HG03175 (cell line): ENCODE data around the gene S100A16.

Experiments
- ATAC-seq: cut with Tn5 transposase; IDR thresholded peaks from one replicate; pipeline ENCODE4 v1.9.1; 2021; ENCODE audit warnings: mild to moderate bottlenecking, moderate library complexity; ENCODE audit not compliant: unreplicated experiment

Gene S100A16

GRCh38 chr1:153638261-153638660, 25.3 kb upstream of the S100A16 start:
- ATAC-seq, result no peak

DNA sequence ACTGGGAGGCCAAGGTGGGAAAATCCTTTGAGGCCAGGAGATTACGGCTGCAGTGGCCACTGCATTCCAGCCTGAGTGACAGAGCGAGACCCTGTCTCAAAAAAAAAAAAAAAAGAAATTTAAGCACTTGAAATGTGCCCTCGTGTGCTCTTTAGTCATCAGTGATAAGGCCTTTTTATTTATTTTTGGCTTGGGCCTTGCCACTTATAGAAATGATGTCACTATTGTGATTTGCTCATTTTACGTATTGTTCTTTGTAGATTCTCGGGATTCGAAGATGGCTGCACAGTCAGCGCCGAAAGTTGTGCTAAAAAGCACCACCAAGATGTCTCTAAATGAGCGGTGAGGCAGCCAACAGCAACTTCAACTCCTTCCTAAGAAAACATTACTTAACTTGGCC, 23.4 kb upstream of the S100A16 start:
- no peak for ATAC-seq

GRCh38 chr1:153635872-153636271, 22.9 kb upstream of the S100A16 start:
- no peak for ATAC-seq

GRCh38 chr1:153633754-153634665, 21.1 kb upstream of the S100A16 start, which contains the start of gene CHTOP:
TSS of gene CHTOP (plus strand) at chr1:153634066. CDS start at chr1:153636589, 2,523 bp downstream.
- peak; percentile 89 for ATAC-seq

DNA sequence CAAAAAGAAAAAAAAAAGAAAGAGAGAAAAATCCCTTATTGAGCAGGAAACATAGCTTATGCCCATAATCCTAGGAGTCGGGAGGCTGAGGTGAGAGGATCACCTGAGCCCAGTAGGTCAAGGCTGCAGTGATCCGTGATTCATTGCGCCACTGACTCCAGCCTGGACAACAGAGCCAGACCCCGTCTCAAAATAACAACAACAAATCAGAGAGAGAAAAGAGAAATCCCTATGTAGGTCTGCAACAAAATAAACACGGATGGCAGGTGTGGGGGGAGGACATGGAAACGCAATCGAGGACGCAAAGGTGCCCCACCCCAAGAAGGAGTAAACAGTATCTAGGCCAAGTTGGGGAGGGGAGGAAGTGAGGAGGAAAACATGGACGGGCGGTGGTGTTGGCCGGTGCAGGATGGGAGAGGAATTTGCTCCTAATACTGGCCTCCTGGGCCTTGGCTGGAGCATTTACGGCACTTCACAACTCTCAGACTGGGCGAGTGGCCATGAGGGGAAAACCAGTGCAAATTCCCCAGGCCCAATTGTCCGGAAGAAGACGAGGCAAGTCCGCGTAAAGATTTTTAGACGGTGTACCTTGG, 20.3 kb upstream of the S100A16 start:
- ATAC-seq, result peak; percentile 3

DNA sequence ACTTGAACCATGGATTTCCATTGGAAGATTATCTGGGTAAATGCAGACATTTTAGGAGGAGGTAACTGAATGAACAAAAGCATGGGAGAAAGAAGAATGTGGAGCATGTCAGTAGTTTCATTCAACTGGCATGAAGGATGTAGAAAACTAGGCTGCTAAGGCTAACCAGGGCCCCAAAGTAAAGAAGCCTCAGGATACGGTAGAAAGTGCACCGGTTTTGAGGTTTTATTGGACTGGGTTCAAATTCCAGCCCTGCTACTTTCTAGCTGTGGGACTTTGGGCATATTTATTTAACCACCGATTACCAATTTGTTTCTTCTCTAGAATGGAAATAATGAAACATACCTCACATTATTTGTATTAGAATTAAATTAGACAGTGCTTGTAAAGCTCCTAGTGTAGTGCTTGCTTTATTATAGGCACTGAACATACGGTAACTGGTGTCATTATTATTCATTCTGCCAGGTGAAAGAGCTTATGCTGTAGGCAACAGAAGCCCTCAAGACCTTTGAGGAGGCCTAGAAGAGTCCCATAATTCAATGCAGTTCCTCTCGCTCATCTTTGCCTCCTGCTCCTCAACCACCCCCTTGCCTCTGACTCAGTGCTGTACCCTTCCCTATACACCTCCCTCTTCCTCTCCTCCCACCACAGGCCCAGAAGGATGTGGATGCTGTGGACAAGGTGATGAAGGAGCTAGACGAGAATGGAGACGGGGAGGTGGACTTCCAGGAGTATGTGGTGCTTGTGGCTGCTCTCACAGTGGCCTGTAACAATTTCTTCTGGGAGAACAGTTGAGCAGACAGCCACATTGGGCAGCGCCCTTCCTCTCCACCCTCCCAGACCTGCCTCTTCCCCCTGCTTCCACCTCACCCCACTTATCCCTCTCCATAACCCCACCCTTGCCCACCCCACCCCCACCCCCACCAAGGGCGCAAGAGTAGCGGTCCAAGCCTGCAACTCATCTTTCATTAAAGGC, 18.4 kb upstream of the S100A16 start:
- no peak for ATAC-seq

DNA sequence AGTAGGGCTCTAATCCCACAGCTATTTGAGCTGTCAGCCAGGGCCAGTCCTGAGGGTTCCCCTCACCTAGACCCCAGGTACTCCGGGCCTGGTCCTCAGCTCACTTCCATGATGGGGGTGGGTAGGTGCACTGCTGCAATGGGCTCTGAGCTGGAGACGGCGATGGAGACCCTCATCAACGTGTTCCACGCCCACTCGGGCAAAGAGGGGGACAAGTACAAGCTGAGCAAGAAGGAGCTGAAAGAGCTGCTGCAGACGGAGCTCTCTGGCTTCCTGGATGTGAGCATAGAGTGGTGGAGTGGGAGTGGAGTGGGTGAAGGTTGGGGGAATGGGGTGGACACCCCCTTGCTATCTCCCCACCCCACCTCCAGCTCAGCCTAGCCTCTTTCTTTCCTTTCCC, 17.4 kb upstream of the S100A16 start:
- ATAC-seq, result no peak

DNA sequence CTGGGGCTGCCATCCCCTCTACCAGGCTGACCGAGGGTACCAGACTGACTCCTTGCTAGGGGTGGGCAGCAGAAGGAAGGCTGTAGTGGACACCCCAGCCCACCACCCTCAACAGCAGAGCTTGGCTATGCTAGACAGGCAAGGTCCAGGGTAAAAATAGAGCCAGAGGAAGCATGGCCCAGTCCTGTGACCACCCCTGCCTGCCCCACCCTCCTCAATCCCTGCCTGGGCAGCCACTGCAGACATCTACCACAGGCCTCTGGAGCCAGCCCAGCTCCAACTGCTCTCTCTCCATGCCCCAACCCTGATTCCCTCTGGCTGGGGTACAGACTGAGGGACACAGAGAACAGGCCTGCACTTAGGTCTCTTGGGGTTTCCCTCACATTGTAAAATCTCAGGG, 17.0 kb upstream of the S100A16 start:
- no peak for ATAC-seq

DNA sequence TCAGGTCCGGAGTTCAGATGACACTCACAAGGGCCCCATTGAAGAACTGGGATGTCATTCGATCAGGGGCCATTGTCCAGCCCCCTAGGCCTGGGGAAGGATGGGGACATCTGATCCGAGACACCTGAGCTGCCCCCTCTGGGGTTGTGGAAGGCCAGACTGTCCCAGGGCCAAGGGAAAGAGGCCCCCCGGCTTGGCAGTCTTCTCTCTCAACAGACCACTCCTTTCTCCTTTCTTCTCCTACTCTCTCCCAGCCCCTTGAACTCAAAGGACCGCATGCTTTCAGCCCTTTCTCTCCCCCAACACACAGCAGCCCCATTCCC, 16.4 kb upstream of the S100A16 start:
- no peak for ATAC-seq

DNA sequence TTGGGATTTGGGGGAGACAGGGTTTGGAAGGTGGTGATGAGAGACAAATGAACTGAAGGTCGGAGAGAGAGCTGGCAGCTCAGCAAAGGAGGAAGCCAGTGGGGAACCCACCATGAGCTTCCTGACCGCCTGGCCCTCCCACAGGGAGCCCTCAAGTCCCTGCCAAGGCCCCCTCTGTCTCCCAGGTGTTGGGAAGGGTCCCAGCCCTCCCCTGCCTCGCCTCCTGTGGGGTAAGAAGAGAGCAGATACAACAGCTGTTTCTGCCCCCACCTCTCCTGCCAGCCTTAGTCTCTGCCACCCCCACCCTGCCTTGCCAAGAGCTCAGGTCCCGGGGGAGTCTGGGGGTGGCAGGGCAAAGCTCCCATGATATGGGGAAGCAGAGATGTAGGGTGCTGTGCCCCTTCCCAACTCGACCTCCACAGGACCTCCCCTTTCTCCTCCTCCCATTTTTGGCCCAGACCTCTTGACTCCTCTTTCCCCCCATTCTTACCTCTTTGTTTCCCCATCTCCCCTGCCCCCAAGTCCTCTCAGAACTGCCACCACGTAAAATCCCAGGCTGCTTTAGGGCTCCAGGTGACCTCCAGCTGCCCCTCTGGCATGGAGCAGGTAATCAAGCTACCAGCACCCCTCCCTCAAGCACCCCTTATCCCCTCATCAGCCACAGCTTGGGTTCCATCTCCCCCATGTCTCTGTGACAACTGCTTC, 15.9 kb upstream of the S100A16 start:
- no peak for ATAC-seq

- ATAC-seq, result no peak
These were observed 15.0 kb upstream of the S100A16 start, which contains the start of gene S100A1 for GRCh38 chr1:153627715-153628626. TSS of gene S100A1 (plus strand) at chr1:153628434. CDS start at chr1:153630522, 2,088 bp downstream.

DNA sequence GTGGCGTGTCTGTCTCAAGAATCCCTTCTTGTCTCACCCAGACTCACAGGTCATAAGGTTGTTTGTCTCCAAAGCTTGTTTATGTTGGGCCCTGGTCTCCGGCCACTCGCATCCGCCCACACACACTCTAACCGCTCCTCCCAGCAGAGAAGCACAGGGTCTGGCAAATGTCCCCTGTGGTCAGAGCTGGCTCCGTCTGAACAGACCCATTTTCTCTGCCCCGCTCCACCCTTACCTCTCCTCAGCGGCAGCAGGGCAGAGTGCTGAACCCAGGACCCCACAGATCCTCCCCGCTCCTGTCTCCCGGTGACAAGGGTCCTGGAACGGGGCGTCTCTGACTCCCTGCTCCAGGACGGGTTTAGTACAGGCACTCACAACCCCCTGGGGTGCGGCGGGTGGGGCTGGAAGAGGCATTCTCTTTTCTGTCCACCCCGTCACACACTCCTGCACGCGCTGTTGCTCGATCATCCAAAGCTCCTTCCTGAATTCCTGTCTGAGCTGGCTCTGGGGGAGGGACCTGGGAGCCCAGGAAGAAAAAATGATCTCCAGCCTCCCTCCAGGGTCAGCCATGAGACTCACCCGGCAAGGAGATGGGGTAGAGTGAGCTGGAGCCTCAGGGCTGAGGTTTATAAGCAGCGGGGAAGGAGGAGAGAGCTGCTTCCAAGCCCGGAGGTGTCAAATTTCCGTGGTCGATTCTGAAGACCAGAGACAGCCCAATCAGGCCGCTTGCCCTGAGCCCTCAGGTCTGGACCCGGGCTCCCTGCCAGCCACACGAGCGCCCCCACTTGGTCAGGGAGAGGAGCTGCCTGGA, 14.2 kb upstream of the S100A16 start, which contains the start of gene S100A13:
TSS of gene S100A13 (minus strand) at position 602 of the 811 bp plus-strand sequence. CDS start 1,033 bp downstream, outside the sequence.
- ATAC-seq, result no peak

DNA sequence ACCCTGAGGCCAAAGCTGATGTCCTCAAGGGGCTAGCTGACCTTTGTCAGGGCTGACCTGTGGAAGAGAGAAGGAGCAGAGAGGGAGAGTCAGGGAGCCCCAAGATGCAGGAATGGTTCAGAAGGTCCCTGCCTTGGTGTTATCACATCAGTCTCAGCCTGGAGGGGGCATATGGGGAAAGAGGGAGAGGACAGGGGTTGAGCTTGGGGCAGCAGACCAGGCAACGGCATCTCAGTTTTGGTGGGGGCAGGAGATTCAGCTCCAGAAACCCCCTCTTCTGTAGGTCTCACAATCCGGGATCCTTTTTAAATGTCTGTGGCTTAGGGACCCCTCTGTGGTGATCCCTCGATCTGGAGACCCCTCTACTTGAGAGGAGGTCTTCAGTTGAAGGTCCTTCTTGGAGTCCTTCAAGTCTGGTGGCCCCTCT, 13.6 kb upstream of the S100A16 start:
- ATAC-seq, result no peak

- ATAC-seq, result no peak
These were observed 12.2 kb upstream of the S100A16 start for GRCh38 chr1:153624965-153625611.

DNA sequence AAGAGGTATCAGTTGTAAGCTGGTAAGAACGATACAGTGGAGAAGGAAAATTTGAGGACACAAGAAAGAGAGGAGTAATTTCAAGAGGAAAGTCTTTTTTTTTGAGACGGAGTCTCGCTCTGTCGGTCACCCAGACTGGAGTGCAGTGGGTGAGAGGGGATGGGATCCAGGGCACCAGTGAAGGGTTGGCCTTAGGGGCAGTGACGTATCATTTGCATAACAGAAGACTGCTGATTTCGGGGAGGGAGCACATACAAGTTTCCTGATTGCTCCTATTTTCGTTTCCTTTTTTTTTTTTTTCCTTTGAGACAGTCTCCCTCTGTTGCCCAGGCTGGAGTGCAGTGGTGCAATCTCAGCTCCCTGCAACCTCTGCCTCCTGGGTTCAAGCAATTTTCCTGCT, 10.2 kb upstream of the S100A16 start:
- no peak for ATAC-seq

DNA sequence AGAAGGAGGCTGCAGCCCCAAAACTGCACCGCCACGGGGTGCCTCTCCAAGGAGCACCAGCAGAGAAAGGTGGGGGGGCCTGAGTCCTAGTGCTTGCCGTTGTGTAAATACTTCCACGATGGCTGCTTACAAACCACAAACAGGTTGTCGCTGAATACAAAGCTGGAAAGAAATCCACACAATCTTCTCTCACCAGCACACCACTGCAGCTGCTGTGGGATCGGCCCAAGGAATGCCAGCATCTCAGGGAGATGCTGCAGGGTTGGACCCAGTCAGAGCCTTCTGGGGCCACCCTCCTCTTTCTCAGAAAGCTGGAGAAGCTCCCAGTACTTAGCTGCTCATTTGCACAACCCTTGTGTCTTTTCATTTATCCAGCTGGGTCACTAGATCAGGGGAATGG, 6.2 kb upstream of the S100A16 start:
- ATAC-seq, result no peak

DNA sequence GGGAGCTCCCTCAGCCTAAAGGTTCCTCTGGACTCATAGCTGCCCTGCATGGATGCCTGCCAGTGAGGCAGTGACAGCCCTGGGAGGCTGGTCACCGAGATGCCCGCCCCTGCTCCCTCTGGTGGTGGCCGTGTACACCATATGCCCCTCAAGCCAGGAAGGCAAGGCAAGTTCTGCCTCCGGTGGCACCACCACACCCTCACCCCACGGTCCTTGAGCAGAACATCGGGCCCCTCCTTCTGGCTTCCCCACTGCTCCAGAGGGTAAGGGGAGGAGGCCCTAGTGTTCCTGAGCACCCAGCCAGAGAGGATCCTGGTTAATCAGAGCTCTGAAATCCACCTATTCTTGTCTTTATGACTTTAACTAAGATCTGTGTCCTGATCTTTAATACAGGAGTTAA, 4.7 kb upstream of the S100A16 start:
- ATAC-seq, result peak; percentile 72

DNA sequence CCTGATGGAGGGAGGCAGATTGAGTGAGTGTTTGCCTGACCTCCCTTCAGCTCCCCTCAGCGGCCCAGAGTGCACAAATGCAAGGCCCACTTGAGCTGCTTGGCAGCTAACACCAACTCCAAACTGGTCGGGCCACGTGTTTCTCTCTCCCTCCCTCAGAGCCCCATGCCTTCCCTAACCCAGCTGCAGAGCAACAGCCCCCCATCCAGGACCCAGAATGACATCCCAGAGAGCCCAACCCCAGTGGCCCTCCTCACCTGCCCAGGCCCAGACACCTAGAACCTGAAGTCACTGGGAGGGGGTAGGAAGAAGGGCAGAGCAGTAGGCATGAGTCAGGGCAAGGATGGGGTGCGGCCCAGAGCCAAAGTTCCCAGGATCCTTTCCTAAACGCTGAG, 4.0 kb upstream of the S100A16 start:
- ATAC-seq, result no peak
